Measurements from ENCODE around the gene TAF9.
A peak's percentile ranks its signal among the peaks of the same experiment; 100 is the strongest.

The TAF9 gene

DNA sequence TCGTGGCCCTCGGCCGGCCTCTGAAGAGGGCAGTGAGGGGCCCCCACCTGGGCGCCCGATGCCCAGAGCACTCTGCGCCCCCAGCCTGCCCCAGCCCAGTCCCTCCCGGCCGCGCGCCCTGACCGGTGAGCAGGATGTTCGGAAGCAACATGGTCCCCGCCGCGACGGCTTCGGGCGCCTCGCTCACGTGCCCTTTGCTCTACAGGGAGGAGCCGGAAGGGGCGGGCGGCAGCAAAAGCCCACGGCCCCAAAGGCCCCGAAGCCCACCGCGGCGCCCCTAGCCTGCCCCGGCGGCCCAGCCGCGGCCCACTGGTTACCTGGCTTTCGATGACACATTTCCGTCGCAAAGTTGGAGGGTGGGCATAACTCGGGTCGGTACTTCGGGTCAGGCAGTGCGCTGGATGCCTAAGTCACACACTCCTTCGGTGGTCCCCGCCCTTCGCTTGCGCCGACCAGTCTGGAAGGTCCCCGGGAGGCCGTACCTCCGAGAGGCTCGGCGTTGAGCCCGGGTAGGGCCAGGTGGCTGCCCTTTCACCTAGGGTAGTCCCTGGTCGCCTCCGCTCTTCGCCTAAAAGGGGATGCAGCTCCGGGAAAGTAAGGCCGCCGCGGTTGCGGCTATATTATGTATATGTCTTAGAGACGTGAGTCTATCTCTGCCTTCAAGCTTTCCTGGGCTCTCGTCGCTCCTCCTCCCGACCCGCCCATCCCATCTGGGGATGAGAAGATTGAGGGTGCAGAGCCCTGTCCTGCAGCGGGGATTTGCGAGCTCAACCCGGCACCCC, at the start of gene TAF9, which contains the start of the genes AK6 and RAD17:
TSS of gene TAF9 (minus strand) at position 181 of the 782 bp plus-strand sequence. CDS start 3,783 bp downstream, outside the sequence.
TSS of gene AK6 (minus strand) at position 181 of the 782 bp plus-strand sequence. CDS start at position 151, 30 bp downstream.
TSS of gene RAD17 (plus strand) at position 479 of the 782 bp plus-strand sequence. CDS start 2,391 bp downstream, outside the sequence.
- peak; percentile 94 for DNase-seq

- no peak for DNase-seq
Measured at GRCh38 chr5:69418554-69418953, 49.2 kb upstream of the TAF9 start.

- no peak for DNase-seq
Measured at GRCh38 chr5:69416699-69417098, 47.4 kb upstream of the TAF9 start.

- DNase-seq: no peak
Measured at GRCh38 chr5:69416180-69416579, 46.9 kb upstream of the TAF9 start.

GRCh38 chr5:69415584-69415958, 46.3 kb upstream of the TAF9 start:
- DNase-seq: no peak

- DNase-seq: peak; percentile 52
Measured at GRCh38 chr5:69414885-69415583, 45.7 kb upstream of the TAF9 start, which contains the start of gene MARVELD2. Gene MARVELD2, plus strand, starts transcription at chr5:69415116. Its CDS starts 4,270 bp downstream, at chr5:69419386.

- DNase-seq: no peak
Measured at GRCh38 chr5:69404659-69405330, 35.5 kb upstream of the TAF9 start.

GRCh38 chr5:69378376-69378775, 9.1 kb upstream of the TAF9 start:
- DNase-seq: no peak

- DNase-seq: no peak
Measured at GRCh38 chr5:69374911-69375446, 5.7 kb upstream of the TAF9 start.

DNA sequence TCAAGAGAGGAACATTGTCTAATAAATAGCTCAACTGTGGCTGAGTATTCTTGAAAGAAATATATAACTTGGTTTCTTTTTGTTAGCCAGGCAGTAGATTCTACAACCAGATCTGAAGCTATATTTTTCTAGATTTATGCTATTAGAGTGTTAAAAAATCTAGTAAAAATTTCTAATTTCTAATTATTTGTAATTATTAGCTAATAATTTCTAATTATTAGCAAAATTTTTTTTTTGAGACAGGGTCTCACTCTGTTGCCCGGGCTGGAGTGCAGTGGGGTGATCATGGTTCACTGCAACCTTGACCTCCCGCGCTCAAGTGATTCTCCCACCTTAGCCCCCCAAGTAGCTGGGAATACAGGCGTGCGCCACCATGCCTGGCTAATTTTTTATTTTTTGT, 3.1 kb upstream of the TAF9 start:
- DNase-seq: no peak

DNA sequence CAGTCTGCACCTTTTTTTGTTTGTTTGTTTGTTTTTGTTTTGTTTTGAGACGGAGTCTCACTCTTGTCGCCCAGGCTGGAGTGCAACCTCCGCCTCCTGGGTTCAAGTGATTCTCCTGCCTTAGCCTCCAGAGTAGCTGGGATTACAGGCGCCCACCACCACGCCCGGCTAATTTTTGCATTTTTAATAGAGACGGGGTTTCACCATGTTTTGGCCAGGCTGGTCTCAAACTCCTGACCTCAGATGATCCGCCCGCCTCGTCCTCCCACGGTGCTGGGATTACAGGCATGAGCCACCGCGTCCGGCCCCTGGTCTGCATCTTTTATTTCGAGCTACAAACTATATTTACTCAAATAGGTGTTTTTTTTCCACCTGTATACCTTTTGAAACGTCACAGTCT, 1.0 kb upstream of the TAF9 start:
- DNase-seq: peak; percentile 15

DNA sequence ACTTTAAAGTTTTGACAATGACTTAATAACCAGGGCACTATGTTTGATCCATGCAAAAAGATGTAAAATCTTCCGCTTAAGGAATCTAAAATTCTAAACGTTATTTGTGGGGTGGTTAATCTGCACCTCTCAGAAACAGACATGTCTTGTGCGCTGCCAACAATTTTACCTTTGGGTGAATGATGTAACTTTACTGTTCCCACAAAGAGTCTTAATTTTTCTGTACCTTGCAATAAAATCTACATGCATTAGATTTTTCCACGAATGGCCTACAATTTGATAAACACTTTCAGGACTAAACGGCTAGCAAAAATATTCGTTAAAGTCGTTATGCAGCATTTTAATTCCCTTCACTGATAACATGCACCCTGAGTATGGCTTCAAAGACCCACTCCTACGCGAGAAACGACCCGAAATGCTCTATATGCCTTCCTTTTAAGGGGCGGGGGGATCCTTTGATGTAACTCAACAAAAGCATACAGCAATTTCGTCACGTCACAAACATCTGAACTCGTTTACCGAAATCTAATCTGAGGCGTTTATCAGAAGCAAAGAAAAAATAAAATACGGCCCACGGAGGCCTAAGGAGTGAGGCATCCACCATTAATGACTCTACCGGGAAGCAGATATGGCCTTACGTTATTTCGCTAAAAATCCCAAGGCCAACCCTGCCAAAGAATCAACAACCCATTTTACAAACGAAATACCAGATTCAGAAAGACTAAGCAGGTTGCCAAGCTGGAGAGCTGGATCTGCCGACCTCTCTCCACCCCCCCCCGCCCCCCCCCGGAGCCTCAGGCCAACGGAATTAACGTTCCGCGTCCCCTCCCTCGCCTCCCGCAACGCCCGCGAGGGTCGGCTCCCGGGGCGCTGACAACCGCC, 621 bp downstream of the TAF9 start:
- DNase-seq: peak; percentile 31

DNA sequence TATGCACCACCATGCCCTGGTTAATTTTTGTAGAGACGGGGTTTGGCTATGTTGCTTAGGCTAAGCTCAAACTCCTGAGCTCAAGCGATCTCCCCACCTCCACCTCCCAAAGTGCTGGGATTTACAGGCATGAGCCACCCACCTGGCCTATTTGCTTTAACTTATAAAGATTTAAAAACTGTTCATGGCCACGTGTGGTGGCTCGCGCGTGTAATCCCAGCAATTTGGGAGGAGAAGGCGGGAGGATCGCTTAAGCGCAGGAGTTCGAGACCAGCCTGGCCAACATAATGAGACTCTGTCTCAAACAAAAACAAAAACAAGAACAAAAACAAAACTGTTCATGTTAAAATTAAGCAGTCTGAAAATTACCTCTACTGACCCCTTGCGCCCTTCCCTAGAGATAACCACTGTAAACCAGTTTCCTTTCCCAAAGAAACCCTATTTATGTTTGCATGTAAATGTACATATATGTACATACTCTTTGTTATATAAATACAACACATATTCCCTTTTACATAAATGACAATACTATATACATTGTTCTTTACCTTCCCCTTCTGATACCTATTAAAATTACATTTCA, 1.5 kb downstream of the TAF9 start:
- DNase-seq: no peak

DNA sequence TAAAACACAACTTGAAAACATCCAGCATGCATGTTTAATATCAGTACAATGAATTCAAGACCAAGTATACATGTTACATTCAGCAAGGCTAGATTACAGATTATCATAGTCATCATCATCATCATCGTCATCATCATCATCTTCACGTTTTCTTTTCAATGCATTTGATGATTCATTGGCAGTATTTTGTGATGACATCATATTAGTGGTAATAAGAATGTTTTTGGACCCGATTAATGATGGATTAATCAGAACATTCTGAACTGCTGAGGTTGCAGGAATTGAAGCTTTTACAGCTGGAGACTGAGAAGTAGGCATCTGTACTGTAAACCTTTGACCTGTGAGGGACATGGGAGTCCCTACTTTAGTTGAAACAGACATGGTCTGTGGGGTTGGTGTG, 4.5 kb downstream of the TAF9 start:
- DNase-seq: no peak

GRCh38 chr5:69364414-69364813, 4.9 kb downstream of the TAF9 start:
- DNase-seq: peak; percentile 25

- DNase-seq: no peak
Measured at GRCh38 chr5:69360442-69360841, 8.9 kb downstream of the TAF9 start.

GRCh38 chr5:69359699-69360098, 9.6 kb downstream of the TAF9 start:
- DNase-seq: no peak

GRCh38 chr5:69350664-69351063, 18.7 kb downstream of the TAF9 start:
- DNase-seq: no peak

DNA sequence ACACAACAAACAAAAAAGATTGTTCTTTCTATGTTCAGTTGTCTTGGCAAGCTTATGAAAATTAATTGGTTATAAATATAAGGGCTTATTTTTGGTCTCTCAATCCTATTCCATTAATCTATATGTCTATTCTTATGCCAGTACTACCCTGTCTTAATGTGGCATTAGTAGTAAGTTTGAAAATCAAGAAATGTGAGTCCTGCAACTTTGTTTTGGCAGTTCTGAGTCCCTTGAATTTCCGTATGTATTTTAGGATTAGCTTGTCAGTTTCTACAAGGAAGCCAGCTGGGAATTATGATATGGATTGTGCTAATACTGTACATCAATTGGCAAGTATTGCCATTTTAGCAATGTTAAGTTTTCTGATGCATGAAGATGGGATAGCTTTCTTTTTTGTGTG, 26.2 kb downstream of the TAF9 start:
- no peak for DNase-seq

DNA sequence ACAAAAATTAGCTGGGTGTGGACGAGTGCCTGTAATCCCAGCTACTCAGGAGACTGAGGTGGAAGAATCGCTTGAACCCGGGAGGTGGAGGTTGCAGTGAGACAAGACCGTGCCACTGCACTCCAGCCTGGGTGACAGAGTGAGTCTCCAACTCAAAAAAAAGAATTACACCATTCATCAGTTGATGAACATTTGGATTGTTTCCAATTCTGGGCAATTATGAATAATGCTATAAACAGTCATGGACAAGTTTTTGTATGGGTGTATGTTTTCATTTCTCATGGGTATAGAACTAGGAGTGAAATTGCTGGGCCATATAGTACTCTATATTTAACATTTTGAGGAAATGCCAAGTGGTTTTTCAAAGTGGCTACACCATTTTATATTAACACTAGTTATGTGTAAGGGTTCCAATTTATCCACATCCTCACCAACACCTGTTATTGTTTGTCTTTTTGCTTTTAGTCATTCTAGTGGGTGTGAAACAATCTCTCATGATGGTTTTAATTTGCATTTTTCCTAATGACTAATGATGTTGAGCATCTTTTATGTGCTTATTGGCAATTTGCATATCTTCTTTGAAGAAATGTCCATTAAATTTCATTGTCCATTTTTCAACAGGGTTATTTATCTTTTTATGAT, 27.7 kb downstream of the TAF9 start:
- peak; percentile 9 for DNase-seq

DNA sequence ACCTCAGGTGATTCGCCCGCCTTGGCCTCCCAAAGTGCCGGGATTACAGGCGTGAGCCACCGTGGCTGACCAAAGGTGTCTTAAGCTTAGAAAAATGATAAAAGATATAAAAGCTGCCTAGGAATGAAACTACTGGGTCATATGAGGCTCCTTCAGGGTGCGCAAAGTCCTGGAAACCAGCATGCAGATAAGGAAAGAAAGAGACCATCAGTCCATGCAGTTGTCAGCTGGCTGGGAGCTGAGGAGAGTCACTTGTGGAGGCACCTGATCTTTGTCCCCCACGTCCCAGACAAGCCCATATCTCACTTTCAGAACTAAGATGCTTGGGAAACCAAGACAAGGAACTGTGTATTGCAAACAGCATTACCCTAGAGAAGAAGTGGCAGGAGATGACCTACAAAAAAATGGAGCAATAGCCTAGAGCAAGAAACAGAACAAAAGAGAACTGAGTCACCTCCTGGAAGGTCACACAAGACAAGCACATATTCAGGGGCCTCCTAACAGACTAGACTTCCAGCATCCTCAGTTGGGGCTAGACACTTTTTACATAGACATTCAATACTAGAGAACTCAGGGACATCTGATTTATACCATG, 33.9 kb downstream of the TAF9 start:
- no peak for DNase-seq
